ENCODE data around the gene GCNT4. TPM values are rescaled to one million over a fixed set of nuclear protein-coding genes. Genes with fewer than 3 reads are reported as not detected.

GCNT4 gene
- polyA plus RNA-seq, 1 of the 3 experiments (the other 2 are of a cell fraction) = 0.02 TPM

GRCh38 chr5:75021800-75022199 is 30.6 kb downstream of the GCNT4 start:
- Histone ChIP-seq H3K79me2 (ENCODE audit: insufficient read depth) (no peaks in the 10 kb centered on the region), H3K4me1 (ENCODE audit: control insufficient read depth in 1 of 2, insufficient read depth in 2 of 2, low read depth in 1 of 2, low read length in 1 of 2) (no peaks in the 10 kb centered on the region), H3K9me3 (no peaks in the 10 kb centered on the region), H3K4me2 (no peak overlapping the region), H3K9ac (no peak overlapping the region), H2AFZ (ENCODE audit: low read depth) (no peak overlapping the region), H3K27ac (ENCODE audit: low read depth in 2 of 2, low read length in 1 of 2) (no peak overlapping the region), H3K27me3 (ENCODE audit: insufficient read depth) (no peaks in the 10 kb centered on the region), H3K9me2 (no peaks in the 10 kb centered on the region), H3F3A (replicated peaks; ENCODE audit: insufficient read depth) (no peaks in the 10 kb centered on the region), H4K20me1 (ENCODE audit: insufficient read depth) (no peaks in the 10 kb centered on the region), H3K36me3 (replicated peaks in 1 of 2; ENCODE audit: control insufficient read depth in 1 of 2, insufficient read depth in 2 of 2, low read length in 1 of 2) (no peaks in the 10 kb centered on the region), H3K4me3 (ENCODE audit: low read depth in 2 of 2, low read length in 1 of 2) (no peak overlapping the region)
- ChIA-PET POLR2A (no interaction called here), CTCF (no interaction called here)
- no peak for TF ChIP-seq SIN3A (IDR thresholded peaks at IDR 0.05; ENCODE audit: borderline replicate concordance, low read depth, low read length)
- TF ChIP-seq FOXM1 (IDR thresholded peaks at IDR 0.05; ENCODE audit: low read depth) = no peak
- TF ChIP-seq FOSL2 (IDR thresholded peaks at IDR 0.05; ENCODE audit: borderline replicate concordance, low read depth) = no peak
- no peak for TF ChIP-seq JUND (IDR thresholded peaks at IDR 0.05)
- no peak for TF ChIP-seq POLR2AphosphoS5 (IDR thresholded peaks at IDR 0.05; ENCODE audit: low read depth, low read length)
- no peak for TF ChIP-seq RFX5 (IDR thresholded peaks at IDR 0.05; ENCODE audit: low read length)
- TF ChIP-seq TEAD4 (IDR thresholded peaks at IDR 0.05; ENCODE audit: borderline replicate concordance, insufficient read depth) = no peak
- TF ChIP-seq, protein P1, sequence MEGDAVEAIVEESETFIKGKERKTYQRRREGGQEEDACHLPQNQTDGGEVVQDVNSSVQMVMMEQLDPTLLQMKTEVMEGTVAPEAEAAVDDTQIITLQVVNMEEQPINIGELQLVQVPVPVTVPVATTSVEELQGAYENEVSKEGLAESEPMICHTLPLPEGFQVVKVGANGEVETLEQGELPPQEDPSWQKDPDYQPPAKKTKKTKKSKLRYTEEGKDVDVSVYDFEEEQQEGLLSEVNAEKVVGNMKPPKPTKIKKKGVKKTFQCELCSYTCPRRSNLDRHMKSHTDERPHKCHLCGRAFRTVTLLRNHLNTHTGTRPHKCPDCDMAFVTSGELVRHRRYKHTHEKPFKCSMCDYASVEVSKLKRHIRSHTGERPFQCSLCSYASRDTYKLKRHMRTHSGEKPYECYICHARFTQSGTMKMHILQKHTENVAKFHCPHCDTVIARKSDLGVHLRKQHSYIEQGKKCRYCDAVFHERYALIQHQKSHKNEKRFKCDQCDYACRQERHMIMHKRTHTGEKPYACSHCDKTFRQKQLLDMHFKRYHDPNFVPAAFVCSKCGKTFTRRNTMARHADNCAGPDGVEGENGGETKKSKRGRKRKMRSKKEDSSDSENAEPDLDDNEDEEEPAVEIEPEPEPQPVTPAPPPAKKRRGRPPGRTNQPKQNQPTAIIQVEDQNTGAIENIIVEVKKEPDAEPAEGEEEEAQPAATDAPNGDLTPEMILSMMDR (IDR thresholded peaks at IDR 0.05) = no peak
- no peak for TF ChIP-seq MXI1 (IDR thresholded peaks at IDR 0.05; ENCODE audit: low read depth, low read length)
- TF ChIP-seq NFIC (IDR thresholded peaks at IDR 0.05; ENCODE audit: borderline replicate concordance) = no peak
- no peak for TF ChIP-seq MAX (IDR thresholded peaks at IDR 0.05; ENCODE audit: low read depth)
- TF ChIP-seq TCF12 (IDR thresholded peaks at IDR 0.05) = no peak
- TF ChIP-seq, protein P2, sequence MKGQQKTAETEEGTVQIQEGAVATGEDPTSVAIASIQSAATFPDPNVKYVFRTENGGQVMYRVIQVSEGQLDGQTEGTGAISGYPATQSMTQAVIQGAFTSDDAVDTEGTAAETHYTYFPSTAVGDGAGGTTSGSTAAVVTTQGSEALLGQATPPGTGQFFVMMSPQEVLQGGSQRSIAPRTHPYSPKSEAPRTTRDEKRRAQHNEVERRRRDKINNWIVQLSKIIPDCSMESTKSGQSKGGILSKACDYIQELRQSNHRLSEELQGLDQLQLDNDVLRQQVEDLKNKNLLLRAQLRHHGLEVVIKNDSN (IDR thresholded peaks at IDR 0.05; ENCODE audit: borderline replicate concordance, low read depth) = no peak
- WGBS (ENCODE audit: low lambda C conversion rate) = 26% methylated on average over 4 of the region's 4 CpGs
- no peak for DNase-seq

DNA sequence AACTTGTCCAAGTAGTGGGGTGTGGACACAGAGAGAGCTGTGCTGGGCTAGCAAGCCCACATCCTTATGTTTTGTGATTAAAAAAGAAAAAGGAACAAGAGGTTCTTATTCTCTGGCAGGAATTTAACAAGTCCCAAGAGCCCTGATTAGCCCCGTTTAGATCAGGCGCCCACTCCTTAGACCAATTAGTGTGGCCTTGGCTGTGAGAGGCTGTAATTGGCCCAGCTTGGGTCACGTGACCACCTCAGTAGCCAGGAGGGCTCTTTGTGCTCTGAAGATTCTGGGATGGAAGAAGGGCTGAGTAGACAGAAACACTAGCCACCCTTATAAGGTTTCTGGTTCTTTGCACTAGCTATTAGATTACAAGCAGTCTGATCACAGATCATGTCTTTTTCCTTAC is 31.1 kb downstream of the GCNT4 start:
- Histone ChIP-seq H3K4me3 (ENCODE audit: low read depth in 2 of 2, low read length in 1 of 2) (no peak overlapping the region), H3F3A (replicated peaks; ENCODE audit: insufficient read depth) (no peaks in the 10 kb centered on the region), H4K20me1 (ENCODE audit: insufficient read depth) (no peaks in the 10 kb centered on the region), H3K27ac (ENCODE audit: low read depth in 2 of 2, low read length in 1 of 2) (no peak overlapping the region), H3K4me1 (ENCODE audit: control insufficient read depth in 1 of 2, insufficient read depth in 2 of 2, low read depth in 1 of 2, low read length in 1 of 2) (no peaks in the 10 kb centered on the region), H3K4me2 (no peak overlapping the region), H3K9me2 (no peaks in the 10 kb centered on the region), H3K36me3 (replicated peaks in 1 of 2; ENCODE audit: control insufficient read depth in 1 of 2, insufficient read depth in 2 of 2, low read length in 1 of 2) (no peaks in the 10 kb centered on the region), H2AFZ (ENCODE audit: low read depth) (no peak overlapping the region), H3K9ac (no peak overlapping the region), H3K9me3 (no peaks in the 10 kb centered on the region), H3K79me2 (ENCODE audit: insufficient read depth) (no peaks in the 10 kb centered on the region), H3K27me3 (ENCODE audit: insufficient read depth) (no peaks in the 10 kb centered on the region)
- ChIA-PET CTCF (no interaction called here), POLR2A (no interaction called here)
- WGBS (ENCODE audit: low lambda C conversion rate) = 54% methylated on average over 3 of the region's 3 CpGs
- no peak for TF ChIP-seq EP300 (IDR thresholded peaks at IDR 0.05; ENCODE audit: borderline replicate concordance in 1 of 2, low read depth in 1 of 2, low read length in 1 of 2)
- TF ChIP-seq, protein P2 (IDR thresholded peaks at IDR 0.05; ENCODE audit: borderline replicate concordance, low read depth) = 0 out of 2 replicates have a peak, but pooled peaks have one; percentile 29
- no peak for DNase-seq
